H1 (cell line): Measurements from ENCODE around the gene ALOX5AP. TPM values are rescaled to one million over a fixed set of nuclear protein-coding genes. Genes with fewer than 3 reads are reported as not detected.

ENCODE experiments used
- CTCF ChIA-PET: fragments of 300-600 bp; sonication (Branson Sonifier 250); formaldehyde crosslinking; loops from one replicate; lab custom pipeline; 2021; ENCODE audit not compliant: partially characterized antibody; lab: Charles Lee
- POLR2A ChIA-PET: fragments of 300-600 bp; sonication (Branson Sonifier 250); formaldehyde crosslinking; loops from one replicate; lab custom pipeline; 2021; ENCODE audit warnings: inconsistent platforms; ENCODE audit not compliant: partially characterized antibody; lab: Charles Lee
- DNase-seq, 2 experiments: peaks; one replicate each; pipeline versions ENCODE4 v3.0.0 to v3.0.0-alpha.2; 2010 to 2022; ENCODE audit warnings: low spot score in 2 of 2, low read depth in 1 of 2, mixed read lengths in 1 of 2
- FAIRE-seq: peaks from 2 replicates; lab custom pipeline; 2011; peaks lifted over from hg19 to GRCh38; lab: Jason Lieb, UNC
- H2AFZ ChIP-seq: 2 replicates; pipeline ENCODE4 v1.8.1; 2012; ENCODE audit warnings: low read length, inconsistent platforms
- H2AK5ac ChIP-seq: 2 replicates; pipeline ENCODE4 v1.6.1; 2013; ENCODE audit warnings: low read depth, low read length
- H2BK120ac ChIP-seq: replicated peaks from 2 replicates; pipeline ENCODE3; 2013; ENCODE audit warnings: low read depth, low read length, inconsistent platforms
- H2BK12ac ChIP-seq: 2 replicates; pipeline ENCODE4 v1.6.1; 2013; ENCODE audit warnings: low read depth, low read length
- H2BK15ac ChIP-seq: 2 replicates; pipeline ENCODE4 v1.6.1; 2013; ENCODE audit warnings: low read length
- H2BK20ac ChIP-seq: 2 replicates; pipeline ENCODE4 v1.6.1; 2013; ENCODE audit warnings: low read length
- H2BK5ac ChIP-seq: 2 replicates; pipeline ENCODE4 v1.6.1; 2013; ENCODE audit warnings: low read depth, low read length
- H3K14ac ChIP-seq: 2 replicates; pipeline ENCODE4 v1.6.1; 2013; ENCODE audit warnings: inconsistent platforms; ENCODE audit not compliant: insufficient read length
- H3K18ac ChIP-seq: 2 replicates; pipeline ENCODE4 v1.6.1; 2013; ENCODE audit warnings: low read length; ENCODE audit errors: extremely low read depth
- H3K23ac ChIP-seq: 2 replicates; pipeline ENCODE4 v1.6.1; 2013; ENCODE audit warnings: inconsistent platforms; ENCODE audit not compliant: insufficient read length
- H3K23me2 ChIP-seq: 2 replicates; pipeline ENCODE4 v1.6.1; 2013; ENCODE audit warnings: low read depth, low read length
- H3K27ac ChIP-seq: 2 replicates; pipeline ENCODE4 v1.6.1; 2011; ENCODE audit warnings: low read depth, low read length, inconsistent platforms
- H3K27me3 ChIP-seq, 4 experiments: replicated peaks in 1 of 4; 1 replicate in 1 of 4; 2 replicates in 3 of 4; pipeline versions ENCODE4 v1.6.1 to v1.8.1; 2011 to 2013; ENCODE audit warnings: low read length in 3 of 4, mild to moderate bottlenecking in 3 of 4, inconsistent platforms in 2 of 4, mixed read lengths in 2 of 4, moderate library complexity in 1 of 4; ENCODE audit not compliant: control insufficient read depth in 3 of 4, insufficient read depth in 3 of 4; ENCODE audit errors: extremely low read depth in 1 of 4
- H3K36me3 ChIP-seq, 4 experiments: 2 replicates each; pipeline versions ENCODE4 v1.6.1 to v1.8.1; 2011 to 2013; ENCODE audit warnings: mild to moderate bottlenecking in 4 of 4, low read length in 3 of 4, moderate library complexity in 2 of 4, control low read depth in 1 of 4, inconsistent platforms in 1 of 4; ENCODE audit not compliant: insufficient read depth in 4 of 4, control insufficient read depth in 2 of 4
- H3K4ac ChIP-seq: replicated peaks from 2 replicates; pipeline ENCODE3; 2013; ENCODE audit warnings: low read length, low read depth, mixed read lengths, inconsistent platforms; ENCODE audit not compliant: insufficient read length
- H3K4me1 ChIP-seq, 4 experiments: replicated peaks in 1 of 4; 1 replicate in 1 of 4; 2 replicates in 3 of 4; pipeline versions ENCODE4 v1.6.1 to v1.8.1; 2011 to 2013; ENCODE audit warnings: low read length in 3 of 4, inconsistent platforms in 2 of 4, mixed read lengths in 1 of 4; ENCODE audit not compliant: insufficient read depth in 4 of 4, control insufficient read depth in 3 of 4
- H3K4me2 ChIP-seq, 2 experiments: 2 replicates each; pipeline versions ENCODE4 v1.6.1 to v1.8.1; 2011 to 2013; ENCODE audit warnings: low read depth in 2 of 2, low read length in 2 of 2, control low read depth in 1 of 2, inconsistent platforms in 1 of 2, mild to moderate bottlenecking in 1 of 2; ENCODE audit not compliant: insufficient read depth in 1 of 2
- H3K4me3 ChIP-seq, 4 experiments: fragments of 200-600, 300-600 bp in 1 of 4; sonication (generic), shearing (Covaris generic), sonication (Bioruptor Twin) in 1 of 4; 2 replicates each; pipeline versions ENCODE4 v1.5.1 to v1.8.1; 2011 to 2016; ENCODE audit warnings: low read length in 4 of 4, low read depth in 3 of 4, control low read depth in 2 of 4, inconsistent platforms in 2 of 4, mild to moderate bottlenecking in 2 of 4, mixed read lengths in 1 of 4, moderate library complexity in 1 of 4; ENCODE audit not compliant: insufficient read depth in 2 of 4; ENCODE audit errors: extremely low read depth in 1 of 4
- H3K56ac ChIP-seq: replicated peaks from 2 replicates; pipeline ENCODE3; 2013; ENCODE audit warnings: low read depth, mild to moderate bottlenecking, mixed read lengths, low read length, inconsistent platforms; ENCODE audit not compliant: insufficient read length
- H3K79me1 ChIP-seq: 2 replicates; pipeline ENCODE4 v1.6.1; 2013; ENCODE audit warnings: low read depth, low read length, control low read depth
- H3K79me2 ChIP-seq, 2 experiments: 2 replicates each; pipeline versions ENCODE4 v1.6.1 to v1.8.1; 2012 to 2013; ENCODE audit warnings: low read length in 2 of 2, mild to moderate bottlenecking in 2 of 2, inconsistent platforms in 1 of 2; ENCODE audit not compliant: insufficient read depth in 2 of 2, control insufficient read depth in 1 of 2
- H3K9ac ChIP-seq, 4 experiments: replicated peaks in 1 of 4; 1 replicate in 1 of 4; 2 replicates in 3 of 4; pipeline versions ENCODE4 v1.6.1 to v1.8.1; 2011 to 2013; ENCODE audit warnings: low read depth in 3 of 4, low read length in 3 of 4, control low read depth in 2 of 4, mild to moderate bottlenecking in 2 of 4, moderate library complexity in 2 of 4, inconsistent platforms in 1 of 4; ENCODE audit errors: extremely low read depth in 1 of 4
- H3K9me3 ChIP-seq, 2 experiments: 2 replicates each; pipeline versions ENCODE4 v1.6.1 to v1.8.1; 2012 to 2013; ENCODE audit warnings: mild to moderate bottlenecking in 2 of 2, moderate library complexity in 2 of 2, control low read depth in 1 of 2, inconsistent platforms in 1 of 2, low read depth in 1 of 2, low read length in 1 of 2, mixed read lengths in 1 of 2; ENCODE audit not compliant: insufficient read depth in 2 of 2
- H4K20me1 ChIP-seq, 2 experiments: replicated peaks in 1 of 2; 2 replicates each; pipeline versions ENCODE3 to v1.8.1; 2011 to 2013; ENCODE audit warnings: inconsistent platforms in 2 of 2, low read length in 2 of 2, mild to moderate bottlenecking in 1 of 2; ENCODE audit not compliant: insufficient read depth in 2 of 2, control insufficient read depth in 1 of 2
- H4K5ac ChIP-seq: 2 replicates; pipeline ENCODE4 v1.6.1; 2013; ENCODE audit warnings: low read length, low read depth, mixed read lengths, inconsistent platforms; ENCODE audit not compliant: insufficient read length
- H4K8ac ChIP-seq: 2 replicates; pipeline ENCODE4 v1.8.0; 2013; ENCODE audit warnings: mild to moderate bottlenecking, moderate library complexity, low read length, inconsistent platforms; ENCODE audit not compliant: insufficient read depth; ENCODE audit errors: extremely low read depth
- H4K91ac ChIP-seq: replicated peaks from 2 replicates; pipeline ENCODE3; 2013; ENCODE audit warnings: low read length, mixed read lengths, inconsistent platforms; ENCODE audit not compliant: insufficient read length
- ATF2 ChIP-seq: IDR thresholded peaks from 2 replicates; pipeline ENCODE4 v1.6.1; 2012; ENCODE audit warnings: low read length, inconsistent platforms
- CBX8 ChIP-seq: fragments of 300-800, 300-1000 bp; sonication (generic); IDR thresholded peaks from 2 replicates; pipeline ENCODE4 v1.7.1; 2016; ENCODE audit warnings: low read depth, low read length, borderline replicate concordance
- CEBPB ChIP-seq: IDR thresholded peaks from 2 replicates; pipeline ENCODE4 v1.6.1; 2012; ENCODE audit warnings: low read depth, low read length
- EGR1 ChIP-seq: IDR thresholded peaks from 2 replicates; pipeline ENCODE4 v1.6.1; 2011; ENCODE audit warnings: low read depth, low read length, borderline replicate concordance
- HDAC6 ChIP-seq: IDR thresholded peaks from one replicate; pipeline ENCODE4 v1.7.1; 2012; ENCODE audit warnings: low read depth, mild to moderate bottlenecking, inconsistent platforms, low read length, moderate library complexity
- PHF8 ChIP-seq: fragments of 200-600 bp; sonication (generic); conservative IDR thresholded peaks from 2 replicates; pipeline ENCODE4 v1.7.1; 2012; ENCODE audit warnings: low read depth, mild to moderate bottlenecking, inconsistent platforms, low read length, moderate library complexity
- RNF2 ChIP-seq: fragments of 200-900, 300-1000 bp; sonication (generic); IDR thresholded peaks from 2 replicates; pipeline ENCODE4 v1.7.1; 2016; ENCODE audit warnings: borderline replicate concordance, low read depth, mild to moderate bottlenecking, antibody characterized with exemption, low read length; ENCODE audit not compliant: poor library complexity, severe bottlenecking; ENCODE audit errors: missing control alignments
- SP1 ChIP-seq: IDR thresholded peaks from 2 replicates; pipeline ENCODE4 v1.6.1; 2011; ENCODE audit warnings: low read depth, low read length
- USF2 ChIP-seq: IDR thresholded peaks from 2 replicates; pipeline ENCODE4 v1.6.1; 2011; ENCODE audit warnings: low read length, improper control_type of control experiment
- ZNF274 ChIP-seq: IDR thresholded peaks from 2 replicates; pipeline ENCODE4 v1.7.0; 2012; ENCODE audit warnings: low read length, borderline replicate concordance; ENCODE audit errors: extremely low read depth
- WGBS, 2 experiments: shearing (Covaris generic) in 1 of 2; methylation state at CpG; one replicate each; pipeline versions ENCODE4 v1.1.6 to v1.1.7; 2013 to 2015; ENCODE audit warnings: low lambda C conversion rate in 2 of 2, mixed read lengths in 2 of 2, inconsistent platforms in 1 of 2, low coverage in 1 of 2, missing lambda C conversion rate in 1 of 2; ENCODE audit not compliant: insufficient replicate concordance in 2 of 2, insufficient coverage in 1 of 2, insufficient read length in 1 of 2; ENCODE audit errors: extremely low coverage in 1 of 2, missing lambda C conversion rate in 1 of 2; 5-methylcytosine and 5-hydroxymethylcytosine counted together
- polyA plus RNA-seq, 7 experiments: library from polyadenylated mRNA; depleted of rRNA in 3 of 7; stranded (reverse) in 5 of 7; unstranded in 2 of 7; fragments of >200 nt in 5 of 7; fragments of 200-250 nt in 2 of 7; gene quantifications; 1 replicate in 5 of 7; 2 replicates in 1 of 7; 4 replicates in 1 of 7; pipeline versions ENCODE4 v1.2.1 to v1.2.3, GENCODE V29; 2011 to 2013; ENCODE audit warnings: missing spikeins in 2 of 7, mixed read lengths in 2 of 7
- total RNA-seq: library from RNA; stranded (reverse); fragmentation: NEBNext Ultra II Directional; extraction: Animal tissue kit (Norgen Biotek cat#: 25700); gene quantifications from 2 replicates; pipeline ENCODE4 v1.2.1, GENCODE V29; 2021

Gene ALOX5AP
- total and polyA plus RNA-seq, 2 of the 8 experiments (the other 6 are each of a cell fraction or from before 2014, with no cell fraction given): not detected

GRCh38 chr13:30724778-30725177 is 10.6 kb upstream of the ALOX5AP start:
- no peak overlapping the region for H3K18ac ChIP-seq
- H3K4me1 ChIP-seq: no peaks in the 10 kb centered on the region
- ChIA-PET CTCF (no interaction called here), POLR2A (no interaction called here)
- no peak overlapping the region for H2AFZ ChIP-seq
- no peak overlapping the region for H3K23ac ChIP-seq
- H2BK5ac ChIP-seq: no peak overlapping the region
- no peak overlapping the region for H2BK20ac ChIP-seq
- no peaks in the 10 kb centered on the region for H3K23me2 ChIP-seq
- no peak overlapping the region for H2BK12ac ChIP-seq
- H3K9me3 ChIP-seq: no peaks in the 10 kb centered on the region
- no peak overlapping the region for H3K9ac ChIP-seq
- H3K4me2 ChIP-seq: no peak overlapping the region
- no peak overlapping the region for H3K4me3 ChIP-seq
- H4K5ac ChIP-seq: no peak overlapping the region
- no peaks in the 10 kb centered on the region for H3K79me1 ChIP-seq
- H4K20me1 ChIP-seq: no peaks in the 10 kb centered on the region
- FAIRE-seq (no peak), DNase-seq (no peak)
- H3K56ac ChIP-seq: no peak overlapping the region
- H4K8ac ChIP-seq: no peak overlapping the region
- no peak overlapping the region for H3K4ac ChIP-seq
- H2AK5ac ChIP-seq: no peak overlapping the region
- no peak overlapping the region for H3K27ac ChIP-seq
- no peak overlapping the region for H2BK15ac ChIP-seq
- 81% methylated on average over 3 of the region's 3 CpGs; no CpG with 5 or more reads in 1 of the 2 experiments for WGBS, 2 experiments
- H2BK120ac ChIP-seq: no peak overlapping the region
- H3K14ac ChIP-seq: no peak overlapping the region
- H4K91ac ChIP-seq: no peak overlapping the region
- no peaks in the 10 kb centered on the region for H3K36me3 ChIP-seq
- no peaks in the 10 kb centered on the region for H3K27me3 ChIP-seq
- H3K79me2 ChIP-seq: no peaks in the 10 kb centered on the region
- TF ChIP-seq CEBPB (no peak), CBX8 (no peak), HDAC6 (no peak), SP1 (no peak), RNF2 (no peak), ZNF274 (no peak), EGR1 (no peak), PHF8 (no peak), ATF2 (no peak), USF2 (no peak)
